Transverse colon (tissue), 4 donors: Measurements from ENCODE around the gene CBX4. TPM values are rescaled to one million over a fixed set of nuclear protein-coding genes. Genes with fewer than 3 reads are reported as not detected.

ENCODE experiments used
- DNase-seq: peaks from one replicate; pipeline ENCODE4 v3.0.0-alpha.2; 2019
- H3K27ac ChIP-seq, 4 donors: fragments of 200-600 bp; sonication (generic); 2 replicates each; pipeline ENCODE4 v1.5.1; 2016 to 2018; ENCODE audit warnings: inconsistent platforms in 4 of 4
- H3K27me3 ChIP-seq: fragments of 200-600 bp; sonication (generic); 2 replicates; pipeline ENCODE4 v1.5.1; 2017; ENCODE audit warnings: inconsistent platforms
- H3K36me3 ChIP-seq, 4 donors: fragments of 200-600 bp; sonication (generic); 2 replicates each; pipeline ENCODE4 v1.5.1; 2017 to 2019; ENCODE audit warnings: inconsistent platforms in 4 of 4
- H3K4me1 ChIP-seq, 4 donors: fragments of 200-600 bp; sonication (generic); 2 replicates each; pipeline ENCODE4 v1.5.1; 2017 to 2020; ENCODE audit warnings: inconsistent platforms in 4 of 4
- H3K4me3 ChIP-seq, 4 donors: fragments of 200-600 bp; sonication (generic); 1 replicate in 1 of 4; 2 replicates in 3 of 4; pipeline versions ENCODE4 v1.5.1 to v1.6.1; 2017 to 2019; ENCODE audit warnings: inconsistent platforms in 4 of 4
- H3K9me3 ChIP-seq, 2 donors: fragments of 200-600 bp; sonication (generic); 2 replicates each; pipeline ENCODE4 v1.5.1; 2017 to 2019; ENCODE audit warnings: inconsistent platforms in 2 of 2
- CTCF ChIP-seq, 5 experiments: fragments of 200-600 bp in 3 of 5; fragments of 450-650 bp in 2 of 5; sonication (generic) in 3 of 5; IDR thresholded peaks; 1 replicate in 2 of 5; 2 replicates in 3 of 5; pipeline ENCODE4 v1.5.1; 2016 to 2017; ENCODE audit warnings: antibody characterized with exemption in 5 of 5, inconsistent platforms in 3 of 5, mild to moderate bottlenecking in 2 of 5, moderate library complexity in 1 of 5
- EP300 ChIP-seq: sonication (generic); formaldehyde crosslinking; IDR thresholded peaks from one replicate; pipeline ENCODE4 v1.6.1; 2017; ENCODE audit warnings: antibody characterized with exemption, low read depth
- POLR2A ChIP-seq: fragments of 450-650 bp; IDR thresholded peaks from one replicate; pipeline ENCODE4 v1.6.1; 2016; ENCODE audit warnings: antibody characterized with exemption, mild to moderate bottlenecking, moderate library complexity
- POLR2AphosphoS5 ChIP-seq, 3 donors: sonication (generic); formaldehyde crosslinking; IDR thresholded peaks; one replicate each; pipeline ENCODE4 v1.6.1; 2016; ENCODE audit warnings: antibody characterized with exemption in 3 of 3
- WGBS, 2 donors: methylation state at CpG; one replicate each; pipeline ENCODE4 v1.1.5; 2018; ENCODE audit warnings: low coverage in 1 of 2; 5-methylcytosine and 5-hydroxymethylcytosine counted together
- in situ Hi-C, 4 donors: fragments of 200-750 bp; cut with MboI; loops; one replicate each; pipeline versions ENCODE4 v1.15.0 to v1.15.1; 2017; ENCODE audit warnings: low sequenced_read_pairs in 3 of 4, low pct_ligation_motif_present in 1 of 4, low pct_unique_long_range_greater_than_20kb in 1 of 4
- intact Hi-C: fragments of 100-400 bp; cut with DNase I; formaldehyde crosslinking; loops from one replicate; pipeline ENCODE4 v1.15.1; 2023; ENCODE audit warnings: low total_unique reads
- total RNA-seq, 4 donors: library from RNA; depleted of rRNA; stranded (reverse); fragments of >200 nt; gene quantifications; one replicate each; pipeline ENCODE4 v1.1.0, GENCODE V29; 2016

Gene CBX4
- total RNA-seq, 4 donors from 2014 or later: 6.6 to 25.1 (median 8.3) TPM

GRCh38 chr17:79873583-79873982 is 34.3 kb upstream of the CBX4 start:
- Histone ChIP-seq H3K36me3 (no peaks in the 10 kb centered on the region), H3K27ac (no peak overlapping the region), H3K4me1 (no peaks in the 10 kb centered on the region), H3K9me3 (no peaks in the 10 kb centered on the region), H3K4me3 (no peak overlapping the region), H3K27me3 (no peaks in the 10 kb centered on the region)
- no peak for DNase-seq
- no peak for TF ChIP-seq POLR2AphosphoS5 (IDR thresholded peaks at IDR 0.05)
- no peak for TF ChIP-seq EP300
- no peak for TF ChIP-seq POLR2A
- no peak for TF ChIP-seq CTCF (IDR thresholded peaks at IDR 0.05)
- in situ Hi-C loops (no loop called here), intact Hi-C loops (no loop called here)
- 93 to 100% methylated on average over 3 to 9 of the region's 9 CpGs for WGBS, 2 donors

- in situ Hi-C loops: no loop called here
- Histone ChIP-seq H3K27me3 (no peaks in the 10 kb centered on the region), H3K4me1 (no peaks in the 10 kb centered on the region), H3K9me3 (no peaks in the 10 kb centered on the region), H3K36me3 (no peaks in the 10 kb centered on the region), H3K27ac (no peak overlapping the region), H3K4me3 (no peak overlapping the region)
- no peak for DNase-seq
- intact Hi-C loops: no loop called here
- no peak for TF ChIP-seq CTCF (IDR thresholded peaks at IDR 0.05)
- TF ChIP-seq POLR2A: no peak
- no peak for TF ChIP-seq EP300
- TF ChIP-seq POLR2AphosphoS5 (IDR thresholded peaks at IDR 0.05): no peak
- 78% methylated on average over 5 to 10 of the region's 10 CpGs for WGBS, 2 donors
Observed at GRCh38 chr17:79872762-79873161, 33.5 kb upstream of the CBX4 start.

GRCh38 chr17:79871131-79871530 is 31.9 kb upstream of the CBX4 start:
- no peak overlapping the region for H3K4me3 ChIP-seq
- no peaks in the 10 kb centered on the region for H3K9me3 ChIP-seq
- TF ChIP-seq EP300: no peak
- no peak for TF ChIP-seq POLR2A
- TF ChIP-seq POLR2AphosphoS5 (IDR thresholded peaks at IDR 0.05): no peak
- no peak for TF ChIP-seq CTCF (IDR thresholded peaks at IDR 0.05)
- no peak overlapping the region for H3K27ac ChIP-seq
- 90% methylated on average over 17 of the region's 18 CpGs; no CpG with 5 or more reads in 1 of the 2 donors for WGBS, 2 donors
- no peaks in the 10 kb centered on the region for H3K27me3 ChIP-seq
- intact Hi-C loops: no loop called here
- in situ Hi-C loops: no loop called here
- DNase-seq: no peak
- no peaks in the 10 kb centered on the region for H3K36me3 ChIP-seq
- H3K4me1 ChIP-seq: peaks cover 0 to 4% (median 0%) of the 10 kb centered on the region in 4 donors

GRCh38 chr17:79870540-79870939 is 31.3 kb upstream of the CBX4 start:
- no peaks in the 10 kb centered on the region for H3K9me3 ChIP-seq
- peaks cover 0 to 4% (median 0%) of the 10 kb centered on the region in 4 donors for H3K4me1 ChIP-seq
- no peak for DNase-seq
- 91% methylated on average over 15 of the region's 15 CpGs; no CpG with 5 or more reads in 1 of the 2 donors for WGBS, 2 donors
- intact Hi-C loops (no loop called here), in situ Hi-C loops (no loop called here)
- no peak overlapping the region for H3K4me3 ChIP-seq
- no peaks in the 10 kb centered on the region for H3K36me3 ChIP-seq
- no peaks in the 10 kb centered on the region for H3K27me3 ChIP-seq
- no peak overlapping the region for H3K27ac ChIP-seq
- TF ChIP-seq POLR2AphosphoS5 (IDR thresholded peaks at IDR 0.05) (no peak), POLR2A (no peak), CTCF (IDR thresholded peaks at IDR 0.05) (no peak), EP300 (no peak)
